ENCODE measurements around the gene KSR2. TPM values are rescaled to one million over a fixed set of nuclear protein-coding genes. Genes with fewer than 3 reads are reported as not detected.

KSR2 gene
- total RNA-seq, 1 donor: under 0.01 TPM

DNA sequence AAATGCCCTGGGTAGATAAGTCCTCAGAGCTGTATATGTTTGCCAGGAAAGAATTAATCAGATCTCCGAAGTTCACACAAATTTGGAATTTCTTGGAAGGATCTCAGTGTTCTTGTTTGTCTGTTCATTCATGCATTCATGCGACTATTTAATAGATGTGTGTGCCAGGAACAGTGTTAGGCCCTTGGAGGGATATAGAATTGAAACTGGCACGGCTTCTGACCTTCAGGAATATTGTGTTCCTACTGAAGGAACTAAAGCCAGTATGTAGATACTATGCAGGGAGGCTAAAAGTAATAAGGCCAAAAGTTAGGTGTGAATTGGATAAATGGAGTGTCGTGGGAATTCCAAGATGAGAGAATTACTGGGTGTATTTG is 441.3 kb downstream of the KSR2 start:
- Histone ChIP-seq H4K20me1 (ENCODE audit: insufficient read depth, low read length) (no peaks in the 10 kb centered on the region), H3K27me3 (ENCODE audit: insufficient read depth, low read length) (no peaks in the 10 kb centered on the region), H3K36me3 (ENCODE audit: insufficient read depth, low read length) (no peaks in the 10 kb centered on the region), H3K4me1 (ENCODE audit: insufficient read depth, low read length) (no peaks in the 10 kb centered on the region), H3K4me3 (ENCODE audit: insufficient read depth, low read length) (no peak overlapping the region), H3K4me2 (ENCODE audit: insufficient read depth, low read length) (no peak overlapping the region), H3K79me2 (ENCODE audit: insufficient read depth, low read length) (no peaks in the 10 kb centered on the region), H3K9me3 (ENCODE audit: low read depth, low read length) (no peaks in the 10 kb centered on the region), H3K27ac (ENCODE audit: low read depth, low read length) (no peak overlapping the region), H2AFZ (ENCODE audit: low read length) (no peak overlapping the region)
- no peak for DNase-seq (ENCODE audit: insufficient read length, low spot score, missing footprints)
- TF ChIP-seq, protein P1, sequence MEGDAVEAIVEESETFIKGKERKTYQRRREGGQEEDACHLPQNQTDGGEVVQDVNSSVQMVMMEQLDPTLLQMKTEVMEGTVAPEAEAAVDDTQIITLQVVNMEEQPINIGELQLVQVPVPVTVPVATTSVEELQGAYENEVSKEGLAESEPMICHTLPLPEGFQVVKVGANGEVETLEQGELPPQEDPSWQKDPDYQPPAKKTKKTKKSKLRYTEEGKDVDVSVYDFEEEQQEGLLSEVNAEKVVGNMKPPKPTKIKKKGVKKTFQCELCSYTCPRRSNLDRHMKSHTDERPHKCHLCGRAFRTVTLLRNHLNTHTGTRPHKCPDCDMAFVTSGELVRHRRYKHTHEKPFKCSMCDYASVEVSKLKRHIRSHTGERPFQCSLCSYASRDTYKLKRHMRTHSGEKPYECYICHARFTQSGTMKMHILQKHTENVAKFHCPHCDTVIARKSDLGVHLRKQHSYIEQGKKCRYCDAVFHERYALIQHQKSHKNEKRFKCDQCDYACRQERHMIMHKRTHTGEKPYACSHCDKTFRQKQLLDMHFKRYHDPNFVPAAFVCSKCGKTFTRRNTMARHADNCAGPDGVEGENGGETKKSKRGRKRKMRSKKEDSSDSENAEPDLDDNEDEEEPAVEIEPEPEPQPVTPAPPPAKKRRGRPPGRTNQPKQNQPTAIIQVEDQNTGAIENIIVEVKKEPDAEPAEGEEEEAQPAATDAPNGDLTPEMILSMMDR (IDR thresholded peaks at IDR 0.05; ENCODE audit: extremely low read depth, low read depth, low read length): no peak

DNA sequence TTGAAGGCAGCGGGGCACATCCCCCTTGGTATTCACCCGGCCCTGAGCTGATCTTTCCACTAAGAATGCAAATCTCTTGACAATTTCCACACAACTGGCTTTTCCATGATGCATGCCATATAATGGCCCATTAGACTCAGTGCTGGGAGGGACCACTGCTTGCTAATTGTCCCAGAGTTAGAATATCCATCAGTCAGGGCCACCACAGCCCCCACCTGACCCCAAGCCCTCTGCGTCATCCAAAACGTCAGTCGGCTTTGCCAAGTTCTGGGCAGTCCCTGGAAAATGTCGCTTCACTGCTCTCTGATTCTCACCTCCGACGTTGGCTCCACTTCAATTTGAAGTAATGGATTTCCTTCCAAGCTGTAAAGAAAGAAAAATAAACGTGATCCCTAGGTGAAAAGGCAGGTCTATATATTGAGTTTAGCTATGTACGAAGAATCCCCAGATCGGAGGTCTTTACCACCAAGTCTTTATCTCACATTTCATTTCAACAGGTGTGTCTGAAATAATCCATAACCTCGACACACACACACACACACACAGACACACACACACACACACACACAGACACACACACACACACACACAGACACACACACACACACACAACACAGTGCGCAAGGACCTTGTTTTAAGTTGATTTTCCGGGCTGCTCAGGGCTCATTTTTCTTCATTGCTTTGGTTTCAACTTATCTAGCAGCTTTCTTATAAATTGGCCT is 441.9 kb downstream of the KSR2 start:
- TF ChIP-seq, protein P1 (IDR thresholded peaks at IDR 0.05; ENCODE audit: extremely low read depth, low read depth, low read length): no peak
- Histone ChIP-seq H3K4me3 (ENCODE audit: insufficient read depth, low read length) (no peak overlapping the region), H4K20me1 (ENCODE audit: insufficient read depth, low read length) (no peaks in the 10 kb centered on the region), H3K4me2 (ENCODE audit: insufficient read depth, low read length) (no peak overlapping the region), H3K9me3 (ENCODE audit: low read depth, low read length) (no peaks in the 10 kb centered on the region), H3K27me3 (ENCODE audit: insufficient read depth, low read length) (no peaks in the 10 kb centered on the region), H3K79me2 (ENCODE audit: insufficient read depth, low read length) (no peaks in the 10 kb centered on the region), H3K4me1 (ENCODE audit: insufficient read depth, low read length) (no peaks in the 10 kb centered on the region), H3K36me3 (ENCODE audit: insufficient read depth, low read length) (no peaks in the 10 kb centered on the region), H2AFZ (ENCODE audit: low read length) (no peak overlapping the region), H3K27ac (ENCODE audit: low read depth, low read length) (no peak overlapping the region)
- no peak for DNase-seq (ENCODE audit: insufficient read length, low spot score, missing footprints)

DNA sequence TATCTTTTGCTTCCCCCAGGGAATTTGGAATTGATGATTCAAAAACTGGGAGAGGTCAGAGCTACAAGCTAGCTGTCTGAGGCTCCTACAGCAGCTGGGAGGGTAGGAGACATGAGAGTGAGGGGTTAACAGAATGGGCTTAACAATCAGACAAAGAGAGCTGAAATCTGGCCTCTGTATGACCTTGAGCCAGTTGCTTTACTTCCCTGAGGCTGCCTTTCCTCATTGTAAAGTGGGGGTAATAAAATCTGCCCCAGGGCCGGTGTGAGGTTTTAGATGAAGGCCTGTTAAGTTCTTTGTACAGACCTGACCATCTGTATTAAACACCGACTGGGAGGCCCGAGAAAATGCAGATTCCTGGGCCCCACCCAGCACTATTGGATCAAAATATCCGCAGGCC is 443.0 kb downstream of the KSR2 start:
- no peak overlapping the region for H3K4me2 ChIP-seq (ENCODE audit: insufficient read depth, low read length)
- H3K4me3 ChIP-seq (ENCODE audit: insufficient read depth, low read length): no peak overlapping the region
- H4K20me1 ChIP-seq (ENCODE audit: insufficient read depth, low read length): no peaks in the 10 kb centered on the region
- no peak overlapping the region for H3K27ac ChIP-seq (ENCODE audit: low read depth, low read length)
- H2AFZ ChIP-seq (ENCODE audit: low read length): no peak overlapping the region
- no peak for DNase-seq (ENCODE audit: insufficient read length, low spot score, missing footprints)
- no peaks in the 10 kb centered on the region for H3K9me3 ChIP-seq (ENCODE audit: low read depth, low read length)
- no peaks in the 10 kb centered on the region for H3K79me2 ChIP-seq (ENCODE audit: insufficient read depth, low read length)
- TF ChIP-seq, protein P1 (IDR thresholded peaks at IDR 0.05; ENCODE audit: extremely low read depth, low read depth, low read length): no peak
- H3K4me1 ChIP-seq (ENCODE audit: insufficient read depth, low read length): peaks cover 3% of the 10 kb centered on the region
- no peaks in the 10 kb centered on the region for H3K36me3 ChIP-seq (ENCODE audit: insufficient read depth, low read length)
- no peaks in the 10 kb centered on the region for H3K27me3 ChIP-seq (ENCODE audit: insufficient read depth, low read length)

DNA sequence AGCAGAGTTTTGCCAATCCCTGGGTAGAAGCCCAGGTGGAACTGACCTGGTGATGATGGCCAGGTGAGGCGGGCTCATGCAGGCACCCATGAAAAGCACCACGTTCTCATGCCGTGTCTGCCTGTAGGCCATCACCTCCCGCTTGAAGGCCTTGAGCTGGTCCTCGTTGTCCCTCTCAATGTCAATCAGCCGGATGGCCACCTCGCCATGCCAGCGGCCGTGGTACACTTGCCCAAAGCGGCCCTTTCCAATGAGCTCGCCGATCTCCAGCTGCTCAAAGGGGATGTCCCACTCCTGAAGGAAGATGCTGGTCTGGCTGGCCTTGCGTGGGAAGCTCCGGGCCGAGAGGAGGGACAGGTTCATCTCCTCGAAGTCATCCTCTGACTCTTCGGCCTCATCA is 444.0 kb downstream of the KSR2 start:
- H3K4me3 ChIP-seq (ENCODE audit: insufficient read depth, low read length): no peak overlapping the region
- H3K36me3 ChIP-seq (ENCODE audit: insufficient read depth, low read length): no peaks in the 10 kb centered on the region
- H2AFZ ChIP-seq (ENCODE audit: low read length): no peak overlapping the region
- TF ChIP-seq, protein P1 (IDR thresholded peaks at IDR 0.05; ENCODE audit: extremely low read depth, low read depth, low read length): no peak
- no peaks in the 10 kb centered on the region for H4K20me1 ChIP-seq (ENCODE audit: insufficient read depth, low read length)
- no peaks in the 10 kb centered on the region for H3K27me3 ChIP-seq (ENCODE audit: insufficient read depth, low read length)
- H3K4me1 ChIP-seq (ENCODE audit: insufficient read depth, low read length): peaks cover 3% of the 10 kb centered on the region
- H3K27ac ChIP-seq (ENCODE audit: low read depth, low read length): no peak overlapping the region
- no peaks in the 10 kb centered on the region for H3K79me2 ChIP-seq (ENCODE audit: insufficient read depth, low read length)
- H3K9me3 ChIP-seq (ENCODE audit: low read depth, low read length): no peaks in the 10 kb centered on the region
- no peak overlapping the region for H3K4me2 ChIP-seq (ENCODE audit: insufficient read depth, low read length)
- peak; percentile 43 for DNase-seq (ENCODE audit: insufficient read length, low spot score, missing footprints)

Data from osteoblast (primary cell).